ENCODE data around the gene PPP2R5C. TPM values are rescaled to one million over a fixed set of nuclear protein-coding genes. Genes with fewer than 3 reads are reported as not detected.
A peak's percentile ranks its signal among the peaks of the same experiment; 100 is the strongest.

PPP2R5C gene
- total RNA-seq, 2 donors from 2014 or later = 146 to 153 TPM

GRCh38 chr14:101813833-101814232, 52.3 kb downstream of the PPP2R5C start:
- no peaks in the 10 kb centered on the region for H3K36me3 ChIP-seq
- no peak overlapping the region for H3K4me3 ChIP-seq
- intact Hi-C loops (cut with DNase I) = no loop called here
- peak overlapping the region; percentile 60 for H3K27ac ChIP-seq
- no peak for DNase-seq
- TF ChIP-seq CTCF (IDR thresholded peaks at IDR 0.05) = no peak
- peaks cover 17% of the 10 kb centered on the region for H3K4me1 ChIP-seq
- no peak overlapping the region for H3K9ac ChIP-seq (ENCODE audit: low read depth in 2 of 2, low read length in 2 of 2)
- H3K9me3 ChIP-seq = no peaks in the 10 kb centered on the region
- no peaks in the 10 kb centered on the region for H3K27me3 ChIP-seq

- H3K9me3 ChIP-seq = no peaks in the 10 kb centered on the region
- no peak overlapping the region for H3K4me3 ChIP-seq
- no peak for TF ChIP-seq CTCF (IDR thresholded peaks at IDR 0.05)
- intact Hi-C loops (cut with DNase I) = no loop called here
- no peak for DNase-seq
- H3K27me3 ChIP-seq = no peaks in the 10 kb centered on the region
- H3K9ac ChIP-seq (ENCODE audit: low read depth in 2 of 2, low read length in 2 of 2) = peak overlapping the region in 1 of 2 donors; percentile 38
- peaks cover 17% of the 10 kb centered on the region for H3K4me1 ChIP-seq
- no peak overlapping the region for H3K27ac ChIP-seq
- H3K36me3 ChIP-seq = no peaks in the 10 kb centered on the region
These were observed 53.4 kb downstream of the PPP2R5C start for GRCh38 chr14:101814934-101815333.

- Histone ChIP-seq H3K9ac (ENCODE audit: low read depth in 2 of 2, low read length in 2 of 2) (no peak overlapping the region), H3K27me3 (no peaks in the 10 kb centered on the region), H3K4me3 (no peak overlapping the region), H3K27ac (no peak overlapping the region), H3K36me3 (no peaks in the 10 kb centered on the region), H3K4me1 (peaks cover 17% of the 10 kb centered on the region), H3K9me3 (no peaks in the 10 kb centered on the region)
- intact Hi-C loops (cut with DNase I) = no loop called here
- no peak for DNase-seq
- TF ChIP-seq CTCF (IDR thresholded peaks at IDR 0.05) = no peak
These were observed 54.5 kb downstream of the PPP2R5C start for GRCh38 chr14:101815994-101816393.

DNA sequence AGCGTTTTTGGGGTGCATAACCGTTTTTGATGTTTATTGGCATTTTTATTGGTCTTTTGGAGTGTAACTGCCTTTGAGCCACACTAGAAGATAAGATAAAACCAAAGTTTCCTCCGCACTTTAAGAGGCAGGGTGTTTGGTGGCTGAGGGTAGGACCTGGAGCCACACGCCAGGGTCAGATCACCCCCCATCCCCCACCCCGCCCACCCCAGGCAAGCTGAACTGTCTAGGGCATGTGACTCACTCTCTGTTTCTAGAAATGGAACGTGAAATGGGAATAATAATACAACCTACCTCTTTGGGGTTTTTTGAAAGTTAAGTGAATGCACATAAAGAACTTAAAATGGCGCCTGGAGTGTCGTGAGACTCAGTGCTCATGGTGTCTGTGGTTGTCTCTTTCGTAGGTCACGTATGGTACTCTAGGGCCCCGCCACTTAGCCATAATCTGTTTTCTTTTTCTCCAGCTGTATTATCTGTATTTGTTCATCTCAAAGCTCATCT, 56.0 kb downstream of the PPP2R5C start:
- intact Hi-C loops (cut with DNase I) = no loop called here
- no peak overlapping the region for H3K9ac ChIP-seq (ENCODE audit: low read depth in 2 of 2, low read length in 2 of 2)
- peak overlapping the region; percentile 41 for H3K27ac ChIP-seq
- H3K36me3 ChIP-seq = no peaks in the 10 kb centered on the region
- peaks cover 8% of the 10 kb centered on the region for H3K4me1 ChIP-seq
- no peaks in the 10 kb centered on the region for H3K9me3 ChIP-seq
- H3K27me3 ChIP-seq = no peaks in the 10 kb centered on the region
- no peak overlapping the region for H3K4me3 ChIP-seq
- no peak for TF ChIP-seq CTCF (IDR thresholded peaks at IDR 0.05)
- no peak for DNase-seq

DNA sequence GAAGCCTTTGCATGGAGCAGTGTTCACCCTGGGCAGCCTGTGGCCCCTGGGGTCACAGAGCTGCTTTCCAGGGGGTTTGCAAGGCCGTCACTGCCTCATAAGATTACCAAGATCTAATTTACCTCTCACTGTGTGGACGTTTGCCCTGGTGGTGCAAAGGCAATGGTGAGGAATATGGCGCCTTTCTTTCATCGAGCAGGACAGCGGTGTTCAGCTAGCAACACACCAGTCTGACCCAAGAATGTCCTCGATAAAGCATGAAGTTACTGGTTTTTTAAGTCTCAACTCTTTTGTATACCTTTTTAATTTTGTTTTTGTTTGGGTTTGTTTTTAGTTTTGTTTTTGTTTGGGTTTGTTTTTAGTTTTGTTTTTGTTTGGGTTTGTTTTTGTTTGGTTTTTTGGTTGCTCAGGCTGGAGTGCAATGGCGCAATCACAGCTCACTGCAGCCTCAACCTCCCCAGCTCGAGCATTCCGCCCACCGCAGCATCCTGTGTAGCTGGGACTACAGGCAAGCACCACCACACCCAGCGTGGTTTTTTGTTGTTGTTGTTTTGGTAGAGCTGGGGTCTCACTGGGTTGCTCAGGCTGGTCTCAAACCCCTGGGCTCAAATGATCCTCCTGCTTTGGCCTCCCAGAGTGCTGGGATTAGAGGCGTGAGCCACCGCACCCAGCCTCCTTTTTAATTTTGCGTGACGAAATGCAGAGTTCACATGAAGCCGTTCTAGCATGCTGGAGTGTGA, 57.9 kb downstream of the PPP2R5C start:
- H3K9ac ChIP-seq (ENCODE audit: low read depth in 2 of 2, low read length in 2 of 2) = no peak overlapping the region
- H3K9me3 ChIP-seq = no peaks in the 10 kb centered on the region
- DNase-seq = no peak
- no peaks in the 10 kb centered on the region for H3K36me3 ChIP-seq
- intact Hi-C loops (cut with DNase I) = no loop called here
- H3K4me3 ChIP-seq = no peak overlapping the region
- H3K27ac ChIP-seq = peak overlapping the region; percentile 10
- no peaks in the 10 kb centered on the region for H3K27me3 ChIP-seq
- no peak for TF ChIP-seq CTCF (IDR thresholded peaks at IDR 0.05)
- H3K4me1 ChIP-seq = no peaks in the 10 kb centered on the region

Data from colonic mucosa (tissue), 4 donors.